NCI-H748 treated with DMSO at 0.1 percent for 48 hours (cell line): ENCODE measurements around the gene ARL5C.

Source experiments
- DNase-seq: peaks from one replicate; lab custom pipeline; 2025; lab: John Stamatoyannopoulos, UW

ARL5C gene

DNA sequence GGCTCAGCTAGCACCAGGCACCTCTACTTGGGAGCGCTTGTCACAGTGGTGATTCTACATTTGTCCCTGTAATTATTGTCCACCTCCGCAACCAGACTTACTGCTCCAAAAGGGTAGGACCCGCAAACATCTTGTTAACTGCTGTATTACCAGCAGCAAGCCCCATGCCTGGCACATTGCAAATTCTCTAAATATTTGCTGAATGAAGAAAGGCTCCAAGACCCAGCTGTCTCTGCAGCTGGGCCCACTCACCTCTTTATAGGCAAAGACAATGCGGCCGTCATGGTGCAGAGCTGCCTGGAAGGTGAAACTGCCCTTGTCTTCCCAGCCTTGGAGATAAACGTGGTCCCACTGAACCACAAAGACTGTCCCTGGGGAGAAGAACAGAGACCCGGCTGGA lies 58.8 kb downstream of the ARL5C start:
- no peak for DNase-seq
